Measurements from ENCODE around the gene DHX57.

The DHX57 gene

DNA sequence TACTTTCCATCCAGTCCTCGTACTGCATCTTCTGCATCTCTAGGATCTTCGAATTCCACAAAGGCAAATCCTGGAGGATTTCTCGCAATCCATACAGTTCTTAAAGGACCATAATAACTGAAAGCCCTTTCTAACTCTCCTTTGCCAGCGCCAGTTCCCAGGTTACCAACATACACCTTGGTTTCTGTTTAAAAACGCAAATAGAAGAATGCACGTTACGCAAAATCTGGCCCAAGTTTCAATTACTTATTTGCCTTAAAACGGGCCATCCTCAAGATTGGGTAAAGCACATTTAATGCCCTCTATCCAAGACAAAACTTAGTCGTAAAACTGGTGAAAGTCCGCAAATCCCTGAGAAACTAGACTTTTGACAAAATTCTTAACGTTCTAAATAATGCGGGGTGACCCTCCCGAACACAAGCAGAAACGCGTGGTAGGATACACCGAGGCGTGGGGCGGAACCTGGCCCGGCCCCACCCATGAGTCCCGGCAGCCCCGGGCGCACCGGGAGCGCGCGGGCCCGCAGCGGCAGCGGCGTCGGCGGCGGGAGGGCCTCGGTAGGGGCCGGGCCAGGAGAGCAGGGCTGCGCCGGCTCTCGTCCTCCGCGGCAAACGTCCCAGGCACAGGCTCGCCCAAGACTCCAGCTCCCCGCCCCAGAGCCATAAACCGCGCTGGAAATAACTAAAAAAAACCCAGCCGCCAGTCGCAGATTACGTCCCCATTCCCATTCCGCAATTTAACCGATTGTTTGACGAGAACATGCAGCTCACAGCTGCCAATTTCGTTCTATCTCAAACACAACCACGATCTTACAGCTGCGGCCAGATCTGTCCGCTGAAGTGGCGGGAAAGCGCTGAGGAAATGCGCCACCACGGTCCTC, 125.5 kb downstream of the DHX57 start:
- peak; percentile 63 for DNase-seq

DNA sequence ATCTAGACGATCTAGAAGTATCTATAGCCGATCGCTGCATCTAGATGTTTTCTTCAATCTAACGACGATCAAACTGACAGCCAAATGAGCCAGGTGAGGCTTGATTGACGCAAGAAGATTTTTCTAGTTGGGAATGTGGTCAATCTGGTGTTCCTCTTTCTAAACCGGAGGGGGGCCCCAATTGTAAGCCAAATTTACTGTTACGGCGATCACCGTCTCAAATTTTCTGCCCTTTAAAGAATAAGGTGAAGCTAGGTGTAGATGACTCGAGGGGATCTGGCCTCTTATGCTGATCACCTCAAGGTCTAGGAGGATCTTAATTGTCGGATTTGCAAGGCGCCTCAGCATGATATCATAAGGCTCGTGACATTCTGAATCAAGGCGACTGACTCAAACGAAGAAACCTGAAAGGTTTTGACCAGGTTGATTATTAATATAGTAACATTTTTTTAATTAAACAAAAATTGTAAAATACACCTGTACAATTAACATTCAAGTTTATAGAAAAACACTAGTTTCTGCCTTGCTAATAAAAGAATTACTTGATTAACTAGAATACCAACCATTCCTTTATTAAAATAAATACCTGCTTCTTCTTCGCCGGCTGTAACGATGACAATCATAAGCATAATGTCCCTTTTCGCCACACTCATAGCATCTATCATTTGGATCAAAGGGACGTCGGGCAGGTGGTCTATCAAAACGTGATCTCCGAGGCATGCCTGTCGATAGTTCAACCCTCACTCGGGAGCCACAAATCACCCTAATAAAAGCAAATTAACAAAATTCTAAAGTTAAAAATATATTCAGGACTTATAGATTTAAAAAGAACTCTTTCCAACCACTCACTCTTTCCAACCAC, 126.6 kb downstream of the DHX57 start:
- no peak for DNase-seq

DNA sequence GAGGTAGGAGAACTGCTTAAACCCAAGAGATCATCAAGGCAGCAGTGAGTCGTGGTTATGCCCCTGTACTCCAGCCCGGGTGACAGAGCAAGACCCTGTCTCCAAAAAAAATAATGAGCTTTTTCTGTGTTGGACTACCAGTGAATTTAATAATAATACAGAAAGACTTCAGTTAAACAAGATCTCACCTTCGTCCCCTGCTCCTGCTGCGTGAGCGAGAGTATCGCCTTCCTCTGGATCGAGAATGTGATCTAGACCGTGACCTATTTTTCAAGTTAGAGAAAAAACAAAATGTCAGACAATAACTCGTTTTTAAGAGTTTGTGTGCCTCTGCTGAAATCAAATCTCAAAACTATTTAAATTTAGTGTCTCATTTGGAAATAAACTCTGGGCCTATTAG, 127.3 kb downstream of the DHX57 start:
- DNase-seq, result no peak

DNA sequence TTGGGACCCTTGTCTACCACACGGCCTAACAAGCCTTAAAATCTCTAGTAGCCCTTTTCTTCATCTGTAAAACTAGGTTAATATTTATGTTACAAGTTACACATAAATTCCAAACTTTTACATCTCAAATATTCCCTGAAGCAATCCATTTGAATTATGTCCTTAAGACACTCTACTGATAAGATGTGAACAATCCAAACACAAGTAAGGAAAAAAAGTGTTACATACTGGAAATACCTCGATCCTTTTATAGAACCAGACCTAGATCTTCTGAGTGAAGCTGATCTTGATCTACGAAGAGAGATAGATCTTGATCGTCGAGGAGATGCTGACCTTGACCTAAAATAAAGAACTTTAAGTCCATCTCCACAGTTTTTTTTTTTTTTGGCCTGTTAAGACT, 127.9 kb downstream of the DHX57 start:
- no peak for DNase-seq
